NCI-H82 treated with DMSO at 0.1 percent for 48 hours (cell line): ENCODE measurements around the gene BARX1.
"Not testable (repeated sequence)": the region's sequence is repeated elsewhere in the genome, so short reads cannot be mapped to it uniquely, and the experiment has no call there.

ENCODE experiments used
- DNase-seq: peaks from one replicate; lab custom pipeline; 2025; ENCODE audit not compliant: unreplicated experiment; lab: John Stamatoyannopoulos, UW

The BARX1 gene

GRCh38 chr9:93951655-93952118 lies 3.5 kb downstream of the BARX1 start:
- DNase-seq: no peak

- no peak for DNase-seq
Measured at GRCh38 chr9:93950619-93951601, 4.2 kb downstream of the BARX1 start.

GRCh38 chr9:93949694-93950449 lies 5.3 kb downstream of the BARX1 start:
- DNase-seq: no peak

GRCh38 chr9:93949073-93949693 lies 6.0 kb downstream of the BARX1 start:
- no peak for DNase-seq

GRCh38 chr9:93948441-93949072 lies 6.6 kb downstream of the BARX1 start:
- no peak for DNase-seq

GRCh38 chr9:93947409-93948070 lies 7.6 kb downstream of the BARX1 start:
- DNase-seq: no peak

GRCh38 chr9:93946338-93946712 lies 8.8 kb downstream of the BARX1 start:
- DNase-seq: no peak

GRCh38 chr9:93945400-93946337 lies 9.5 kb downstream of the BARX1 start:
- no peak for DNase-seq

- DNase-seq: no peak
Measured at GRCh38 chr9:93944011-93944410, 11.1 kb downstream of the BARX1 start.

- no peak for DNase-seq
Measured at GRCh38 chr9:93942161-93942560, 13.0 kb downstream of the BARX1 start.

GRCh38 chr9:93941493-93941892 lies 13.7 kb downstream of the BARX1 start:
- no peak for DNase-seq

GRCh38 chr9:93940951-93941350 lies 14.2 kb downstream of the BARX1 start:
- no peak for DNase-seq

- DNase-seq: not testable (repeated sequence)
Measured at GRCh38 chr9:93939589-93939988, 15.6 kb downstream of the BARX1 start.

GRCh38 chr9:93937193-93937592 lies 18.0 kb downstream of the BARX1 start:
- DNase-seq: no peak

GRCh38 chr9:93931905-93932304 lies 23.2 kb downstream of the BARX1 start:
- no peak for DNase-seq

GRCh38 chr9:93930070-93930469 lies 25.1 kb downstream of the BARX1 start:
- no peak for DNase-seq

GRCh38 chr9:93929231-93929630 lies 25.9 kb downstream of the BARX1 start:
- DNase-seq: no peak

- no peak for DNase-seq
Measured at GRCh38 chr9:93922535-93922934, 32.6 kb downstream of the BARX1 start.

GRCh38 chr9:93920131-93920800 lies 34.9 kb downstream of the BARX1 start:
- no peak for DNase-seq
